MM.1S (cell line): ENCODE measurements around the gene NPPA.

ENCODE experiments used
- EZH2 ChIP-seq: fragments of 300-600 bp; sonication (generic); optimal IDR thresholded peaks from 2 replicates; pipeline ENCODE3; 2017; ENCODE audit warnings: low read depth, mild to moderate bottlenecking, antibody characterized with exemption, low read length, mixed read lengths
- EZH2phosphoT487 ChIP-seq: fragments of 300-600 bp; sonication (generic); IDR thresholded peaks from 2 replicates; pipeline ENCODE4 v1.6.1; 2018; ENCODE audit warnings: antibody characterized with exemption, low read length
- TF ChIP-seq, protein P1 (sequence below): fragments of 300-600 bp; sonication (generic); IDR thresholded peaks from 2 replicates; pipeline ENCODE4 v1.5.1; 2016; ENCODE audit warnings: antibody characterized with exemption, low read length, mixed read lengths

DNA sequence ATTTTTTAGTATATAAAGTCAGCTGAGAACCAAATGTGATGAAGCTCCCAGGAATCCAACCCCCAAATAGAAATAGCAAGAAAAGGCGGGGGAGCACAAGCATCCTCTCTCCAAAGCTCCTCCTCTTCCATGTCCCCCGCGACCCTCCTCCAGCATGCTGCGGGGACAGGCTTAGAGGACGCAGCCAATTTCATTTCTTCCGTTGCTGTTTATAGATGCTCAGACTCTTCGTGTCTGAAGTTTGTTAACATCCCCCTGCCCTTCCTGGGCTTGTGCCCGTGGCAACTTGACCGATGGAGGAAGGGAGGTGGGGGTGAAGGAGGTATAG is 754 bp upstream of the NPPA start:
- TF ChIP-seq, protein P1, sequence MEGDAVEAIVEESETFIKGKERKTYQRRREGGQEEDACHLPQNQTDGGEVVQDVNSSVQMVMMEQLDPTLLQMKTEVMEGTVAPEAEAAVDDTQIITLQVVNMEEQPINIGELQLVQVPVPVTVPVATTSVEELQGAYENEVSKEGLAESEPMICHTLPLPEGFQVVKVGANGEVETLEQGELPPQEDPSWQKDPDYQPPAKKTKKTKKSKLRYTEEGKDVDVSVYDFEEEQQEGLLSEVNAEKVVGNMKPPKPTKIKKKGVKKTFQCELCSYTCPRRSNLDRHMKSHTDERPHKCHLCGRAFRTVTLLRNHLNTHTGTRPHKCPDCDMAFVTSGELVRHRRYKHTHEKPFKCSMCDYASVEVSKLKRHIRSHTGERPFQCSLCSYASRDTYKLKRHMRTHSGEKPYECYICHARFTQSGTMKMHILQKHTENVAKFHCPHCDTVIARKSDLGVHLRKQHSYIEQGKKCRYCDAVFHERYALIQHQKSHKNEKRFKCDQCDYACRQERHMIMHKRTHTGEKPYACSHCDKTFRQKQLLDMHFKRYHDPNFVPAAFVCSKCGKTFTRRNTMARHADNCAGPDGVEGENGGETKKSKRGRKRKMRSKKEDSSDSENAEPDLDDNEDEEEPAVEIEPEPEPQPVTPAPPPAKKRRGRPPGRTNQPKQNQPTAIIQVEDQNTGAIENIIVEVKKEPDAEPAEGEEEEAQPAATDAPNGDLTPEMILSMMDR: no peak
- TF ChIP-seq EZH2 (no peak), EZH2phosphoT487 (no peak)
